ENCODE results near the gene ZNF345.

DNA sequence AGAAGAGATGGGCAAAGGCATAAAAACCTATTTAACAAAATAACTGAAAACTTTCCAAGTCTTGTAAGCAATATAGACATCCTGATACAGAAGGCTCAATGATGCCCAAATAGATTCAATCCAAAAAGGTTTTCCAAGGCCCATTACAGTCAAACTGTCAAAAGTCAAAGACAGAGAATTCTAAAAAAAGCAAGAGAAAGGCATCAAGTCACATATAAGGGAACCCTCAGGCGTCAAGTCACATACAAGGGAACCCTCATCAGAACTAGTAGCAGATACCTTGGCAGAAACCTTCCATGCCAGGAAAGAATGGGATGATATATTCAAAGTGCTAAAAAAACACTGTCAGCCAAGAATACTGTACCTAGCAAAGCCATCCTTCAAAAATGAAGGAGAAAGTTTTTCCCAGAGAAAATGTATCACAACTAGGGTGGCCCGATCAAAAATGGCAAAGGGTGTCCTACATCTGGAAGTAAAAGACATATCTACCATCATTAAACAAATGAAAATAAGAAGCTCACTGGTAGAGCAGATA is 44.2 kb downstream of the ZNF345 start:
- TF ChIP-seq, protein P1, sequence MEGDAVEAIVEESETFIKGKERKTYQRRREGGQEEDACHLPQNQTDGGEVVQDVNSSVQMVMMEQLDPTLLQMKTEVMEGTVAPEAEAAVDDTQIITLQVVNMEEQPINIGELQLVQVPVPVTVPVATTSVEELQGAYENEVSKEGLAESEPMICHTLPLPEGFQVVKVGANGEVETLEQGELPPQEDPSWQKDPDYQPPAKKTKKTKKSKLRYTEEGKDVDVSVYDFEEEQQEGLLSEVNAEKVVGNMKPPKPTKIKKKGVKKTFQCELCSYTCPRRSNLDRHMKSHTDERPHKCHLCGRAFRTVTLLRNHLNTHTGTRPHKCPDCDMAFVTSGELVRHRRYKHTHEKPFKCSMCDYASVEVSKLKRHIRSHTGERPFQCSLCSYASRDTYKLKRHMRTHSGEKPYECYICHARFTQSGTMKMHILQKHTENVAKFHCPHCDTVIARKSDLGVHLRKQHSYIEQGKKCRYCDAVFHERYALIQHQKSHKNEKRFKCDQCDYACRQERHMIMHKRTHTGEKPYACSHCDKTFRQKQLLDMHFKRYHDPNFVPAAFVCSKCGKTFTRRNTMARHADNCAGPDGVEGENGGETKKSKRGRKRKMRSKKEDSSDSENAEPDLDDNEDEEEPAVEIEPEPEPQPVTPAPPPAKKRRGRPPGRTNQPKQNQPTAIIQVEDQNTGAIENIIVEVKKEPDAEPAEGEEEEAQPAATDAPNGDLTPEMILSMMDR (IDR thresholded peaks at IDR 0.05): no peak
- TF ChIP-seq POLR2AphosphoS5 (IDR thresholded peaks at IDR 0.05) (no peak), POLR2A (IDR thresholded peaks at IDR 0.05) (no peak), EP300 (IDR thresholded peaks at IDR 0.05) (no peak)
